K562 (cell line): ENCODE data around the gene DIAPH1. TPM values are rescaled to one million over a fixed set of nuclear protein-coding genes. Genes with fewer than 3 reads are reported as not detected.

Source experiments
- HLTF ChIP-seq: fragments of 450-650 bp; IDR thresholded peaks from 2 replicates; pipeline ENCODE4 v1.6.1; 2016
- LEF1 ChIP-seq: fragments of 450-650 bp; IDR thresholded peaks from 2 replicates; pipeline ENCODE4 v1.6.1; 2016; ENCODE audit warnings: mild to moderate bottlenecking
- TCF3 ChIP-seq: sonication (generic); formaldehyde crosslinking; IDR thresholded peaks from 2 replicates; pipeline ENCODE4 v1.4.0; 2020; ENCODE audit warnings: mild to moderate bottlenecking, missing genetic modification reagents
- TCF7 ChIP-seq: sonication (generic); IDR thresholded peaks from 2 replicates; pipeline ENCODE4 v1.6.1; 2016; ENCODE audit warnings: antibody characterized with exemption, borderline replicate concordance
- ZBTB8A ChIP-seq: fragments of 450-650 bp; IDR thresholded peaks from 2 replicates; pipeline ENCODE4 v1.6.1; 2018; ENCODE audit warnings: mild to moderate bottlenecking, moderate library complexity; ENCODE audit not compliant: partially characterized antibody
- ZNF584 ChIP-seq: fragments of 200-800 bp; sonication (Bioruptor generic); IDR thresholded peaks from 2 replicates; pipeline ENCODE4 v1.6.1; 2016; ENCODE audit warnings: low read depth, mild to moderate bottlenecking, missing genetic modification characterization, missing compliant biosample characterization
- polyA plus RNA-seq, 8 experiments: library from polyadenylated mRNA; depleted of rRNA in 4 of 8; stranded (reverse) in 5 of 8; unstranded in 3 of 8; fragments of >200 nt; fragmentation: Nextera tagmentation in 2 of 8; fragmentation: Illumina TruSeq in 1 of 8; extraction: Ambion mirVana in 2 of 8; extraction: Trizol in 1 of 8; gene quantifications; 2 replicates each; pipeline versions ENCODE4 v1.2.1 to v1.2.3, GENCODE V29; 2011 to 2014; ENCODE audit warnings: inconsistent platforms in 1 of 8, missing spikeins in 1 of 8
- total RNA-seq, 7 experiments: library from RNA; depleted of rRNA in 6 of 7; stranded (reverse); fragments of >200 nt in 6 of 7; fragmentation: Illumina TruSeq in 2 of 7; extraction: Trizol in 2 of 7; gene quantifications; 2 replicates each; pipeline versions ENCODE4 v1.2.1 to v1.2.3, GENCODE V29; 2011 to 2021; ENCODE audit warnings: low replicate concordance in 1 of 7
- TF ChIP-seq, protein P1 (sequence below): fragments of 450-650 bp; IDR thresholded peaks from 2 replicates; pipeline ENCODE4 v1.6.1; 2016; ENCODE audit warnings: borderline replicate concordance
- TF ChIP-seq, protein P2 (sequence below): fragments of 450-650 bp; IDR thresholded peaks from 2 replicates; pipeline ENCODE4 v1.6.1; 2016; ENCODE audit warnings: missing biosample characterization, missing genetic modification characterization
- TF ChIP-seq, protein P3 (sequence below): sonication (generic); formaldehyde crosslinking; IDR thresholded peaks from 2 replicates; pipeline ENCODE4 v1.8.0; 2023; ENCODE audit warnings: missing genetic modification reagents, mild to moderate bottlenecking, borderline replicate concordance
- TF ChIP-seq, protein P4 (sequence below): fragments of 200-800 bp; sonication (Bioruptor generic); IDR thresholded peaks from 2 replicates; pipeline ENCODE4 v1.6.1; 2017; ENCODE audit warnings: missing genetic modification characterization, missing compliant biosample characterization
- TF ChIP-seq, protein P5 (sequence below): fragments of 450-650 bp; formaldehyde crosslinking; IDR thresholded peaks from 2 replicates; pipeline ENCODE4 v1.4.0; 2020; ENCODE audit warnings: mild to moderate bottlenecking, moderate library complexity
- TF ChIP-seq, protein P6 (sequence below): fragments of 250-450 bp; sonication (Bioruptor Pico); IDR thresholded peaks from 2 replicates; pipeline ENCODE4 v1.4.0; 2020; ENCODE audit warnings: mild to moderate bottlenecking, moderate library complexity, borderline replicate concordance

DIAPH1 gene
- total and polyA plus RNA-seq, 9 of the 15 experiments (the other 6 are each of a cell fraction or from before 2014, with no cell fraction given), result 60.8 to 328 (median 97.8) TPM

DNA sequence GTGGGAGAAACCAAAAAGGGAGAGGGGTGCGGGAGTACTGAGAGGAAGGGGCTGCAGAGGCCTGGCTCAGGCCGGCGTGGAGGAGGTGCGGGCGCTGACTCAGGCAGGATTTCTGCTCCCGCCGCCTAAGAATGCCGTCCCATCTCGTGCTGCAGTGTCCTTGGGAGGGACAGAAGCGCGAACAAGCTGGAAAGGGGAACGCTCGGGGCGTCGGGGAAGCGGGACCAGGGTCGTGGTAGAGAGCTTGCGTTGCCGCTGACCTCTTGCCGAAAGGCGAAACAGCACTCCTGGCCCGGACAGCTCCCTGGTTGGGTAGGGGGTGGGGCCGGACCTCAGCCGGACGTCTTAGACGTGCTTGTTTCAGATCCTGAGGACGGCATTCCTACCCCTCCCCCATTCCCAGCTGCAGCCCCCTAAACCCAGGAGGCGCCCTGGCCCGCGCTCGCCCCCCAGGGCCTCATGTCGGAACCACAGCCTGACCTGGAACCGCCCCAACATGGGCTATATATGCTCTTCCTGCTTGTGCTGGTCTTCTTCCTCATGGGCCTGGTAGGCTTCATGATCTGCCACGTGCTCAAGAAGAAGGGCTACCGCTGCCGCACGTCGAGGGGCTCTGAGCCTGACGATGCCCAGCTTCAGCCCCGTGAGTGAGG is 19.1 kb upstream of the DIAPH1 start (continued):
- no peak for TF ChIP-seq TCF7
- TF ChIP-seq, protein P1, sequence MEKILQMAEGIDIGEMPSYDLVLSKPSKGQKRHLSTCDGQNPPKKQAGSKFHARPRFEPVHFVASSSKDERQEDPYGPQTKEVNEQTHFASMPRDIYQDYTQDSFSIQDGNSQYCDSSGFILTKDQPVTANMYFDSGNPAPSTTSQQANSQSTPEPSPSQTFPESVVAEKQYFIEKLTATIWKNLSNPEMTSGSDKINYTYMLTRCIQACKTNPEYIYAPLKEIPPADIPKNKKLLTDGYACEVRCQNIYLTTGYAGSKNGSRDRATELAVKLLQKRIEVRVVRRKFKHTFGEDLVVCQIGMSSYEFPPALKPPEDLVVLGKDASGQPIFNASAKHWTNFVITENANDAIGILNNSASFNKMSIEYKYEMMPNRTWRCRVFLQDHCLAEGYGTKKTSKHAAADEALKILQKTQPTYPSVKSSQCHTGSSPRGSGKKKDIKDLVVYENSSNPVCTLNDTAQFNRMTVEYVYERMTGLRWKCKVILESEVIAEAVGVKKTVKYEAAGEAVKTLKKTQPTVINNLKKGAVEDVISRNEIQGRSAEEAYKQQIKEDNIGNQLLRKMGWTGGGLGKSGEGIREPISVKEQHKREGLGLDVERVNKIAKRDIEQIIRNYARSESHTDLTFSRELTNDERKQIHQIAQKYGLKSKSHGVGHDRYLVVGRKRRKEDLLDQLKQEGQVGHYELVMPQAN, result peak; percentile 84
- TF ChIP-seq HLTF, result no peak
- TF ChIP-seq, protein P2, sequence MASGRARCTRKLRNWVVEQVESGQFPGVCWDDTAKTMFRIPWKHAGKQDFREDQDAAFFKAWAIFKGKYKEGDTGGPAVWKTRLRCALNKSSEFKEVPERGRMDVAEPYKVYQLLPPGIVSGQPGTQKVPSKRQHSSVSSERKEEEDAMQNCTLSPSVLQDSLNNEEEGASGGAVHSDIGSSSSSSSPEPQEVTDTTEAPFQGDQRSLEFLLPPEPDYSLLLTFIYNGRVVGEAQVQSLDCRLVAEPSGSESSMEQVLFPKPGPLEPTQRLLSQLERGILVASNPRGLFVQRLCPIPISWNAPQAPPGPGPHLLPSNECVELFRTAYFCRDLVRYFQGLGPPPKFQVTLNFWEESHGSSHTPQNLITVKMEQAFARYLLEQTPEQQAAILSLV (tag), result no peak
- no peak for TF ChIP-seq TCF3 (CRISPR knock-in tag)
- TF ChIP-seq, protein P3, sequence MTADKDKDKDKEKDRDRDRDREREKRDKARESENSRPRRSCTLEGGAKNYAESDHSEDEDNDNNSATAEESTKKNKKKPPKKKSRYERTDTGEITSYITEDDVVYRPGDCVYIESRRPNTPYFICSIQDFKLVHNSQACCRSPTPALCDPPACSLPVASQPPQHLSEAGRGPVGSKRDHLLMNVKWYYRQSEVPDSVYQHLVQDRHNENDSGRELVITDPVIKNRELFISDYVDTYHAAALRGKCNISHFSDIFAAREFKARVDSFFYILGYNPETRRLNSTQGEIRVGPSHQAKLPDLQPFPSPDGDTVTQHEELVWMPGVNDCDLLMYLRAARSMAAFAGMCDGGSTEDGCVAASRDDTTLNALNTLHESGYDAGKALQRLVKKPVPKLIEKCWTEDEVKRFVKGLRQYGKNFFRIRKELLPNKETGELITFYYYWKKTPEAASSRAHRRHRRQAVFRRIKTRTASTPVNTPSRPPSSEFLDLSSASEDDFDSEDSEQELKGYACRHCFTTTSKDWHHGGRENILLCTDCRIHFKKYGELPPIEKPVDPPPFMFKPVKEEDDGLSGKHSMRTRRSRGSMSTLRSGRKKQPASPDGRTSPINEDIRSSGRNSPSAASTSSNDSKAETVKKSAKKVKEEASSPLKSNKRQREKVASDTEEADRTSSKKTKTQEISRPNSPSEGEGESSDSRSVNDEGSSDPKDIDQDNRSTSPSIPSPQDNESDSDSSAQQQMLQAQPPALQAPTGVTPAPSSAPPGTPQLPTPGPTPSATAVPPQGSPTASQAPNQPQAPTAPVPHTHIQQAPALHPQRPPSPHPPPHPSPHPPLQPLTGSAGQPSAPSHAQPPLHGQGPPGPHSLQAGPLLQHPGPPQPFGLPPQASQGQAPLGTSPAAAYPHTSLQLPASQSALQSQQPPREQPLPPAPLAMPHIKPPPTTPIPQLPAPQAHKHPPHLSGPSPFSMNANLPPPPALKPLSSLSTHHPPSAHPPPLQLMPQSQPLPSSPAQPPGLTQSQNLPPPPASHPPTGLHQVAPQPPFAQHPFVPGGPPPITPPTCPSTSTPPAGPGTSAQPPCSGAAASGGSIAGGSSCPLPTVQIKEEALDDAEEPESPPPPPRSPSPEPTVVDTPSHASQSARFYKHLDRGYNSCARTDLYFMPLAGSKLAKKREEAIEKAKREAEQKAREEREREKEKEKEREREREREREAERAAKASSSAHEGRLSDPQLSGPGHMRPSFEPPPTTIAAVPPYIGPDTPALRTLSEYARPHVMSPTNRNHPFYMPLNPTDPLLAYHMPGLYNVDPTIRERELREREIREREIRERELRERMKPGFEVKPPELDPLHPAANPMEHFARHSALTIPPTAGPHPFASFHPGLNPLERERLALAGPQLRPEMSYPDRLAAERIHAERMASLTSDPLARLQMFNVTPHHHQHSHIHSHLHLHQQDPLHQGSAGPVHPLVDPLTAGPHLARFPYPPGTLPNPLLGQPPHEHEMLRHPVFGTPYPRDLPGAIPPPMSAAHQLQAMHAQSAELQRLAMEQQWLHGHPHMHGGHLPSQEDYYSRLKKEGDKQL (CRISPR knock-in tag), result no peak
- 0 out of 2 replicates have a peak, but pooled peaks have one; percentile 27 for TF ChIP-seq LEF1
- TF ChIP-seq, protein P4, sequence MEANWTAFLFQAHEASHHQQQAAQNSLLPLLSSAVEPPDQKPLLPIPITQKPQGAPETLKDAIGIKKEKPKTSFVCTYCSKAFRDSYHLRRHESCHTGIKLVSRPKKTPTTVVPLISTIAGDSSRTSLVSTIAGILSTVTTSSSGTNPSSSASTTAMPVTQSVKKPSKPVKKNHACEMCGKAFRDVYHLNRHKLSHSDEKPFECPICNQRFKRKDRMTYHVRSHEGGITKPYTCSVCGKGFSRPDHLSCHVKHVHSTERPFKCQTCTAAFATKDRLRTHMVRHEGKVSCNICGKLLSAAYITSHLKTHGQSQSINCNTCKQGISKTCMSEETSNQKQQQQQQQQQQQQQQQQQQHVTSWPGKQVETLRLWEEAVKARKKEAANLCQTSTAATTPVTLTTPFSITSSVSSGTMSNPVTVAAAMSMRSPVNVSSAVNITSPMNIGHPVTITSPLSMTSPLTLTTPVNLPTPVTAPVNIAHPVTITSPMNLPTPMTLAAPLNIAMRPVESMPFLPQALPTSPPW, result peak; percentile 37
- TF ChIP-seq, protein P5, sequence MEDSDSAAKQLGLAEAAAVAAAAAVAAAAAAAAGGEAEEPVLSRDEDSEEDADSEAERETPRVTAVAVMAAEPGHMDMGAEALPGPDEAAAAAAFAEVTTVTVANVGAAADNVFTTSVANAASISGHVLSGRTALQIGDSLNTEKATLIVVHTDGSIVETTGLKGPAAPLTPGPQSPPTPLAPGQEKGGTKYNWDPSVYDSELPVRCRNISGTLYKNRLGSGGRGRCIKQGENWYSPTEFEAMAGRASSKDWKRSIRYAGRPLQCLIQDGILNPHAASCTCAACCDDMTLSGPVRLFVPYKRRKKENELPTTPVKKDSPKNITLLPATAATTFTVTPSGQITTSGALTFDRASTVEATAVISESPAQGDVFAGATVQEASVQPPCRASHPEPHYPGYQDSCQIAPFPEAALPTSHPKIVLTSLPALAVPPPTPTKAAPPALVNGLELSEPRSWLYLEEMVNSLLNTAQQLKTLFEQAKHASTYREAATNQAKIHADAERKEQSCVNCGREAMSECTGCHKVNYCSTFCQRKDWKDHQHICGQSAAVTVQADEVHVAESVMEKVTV (CRISPR knock-in tag), result no peak
- TF ChIP-seq ZNF584 (CRISPR knock-in tag), result no peak
- TF ChIP-seq, protein P6, sequence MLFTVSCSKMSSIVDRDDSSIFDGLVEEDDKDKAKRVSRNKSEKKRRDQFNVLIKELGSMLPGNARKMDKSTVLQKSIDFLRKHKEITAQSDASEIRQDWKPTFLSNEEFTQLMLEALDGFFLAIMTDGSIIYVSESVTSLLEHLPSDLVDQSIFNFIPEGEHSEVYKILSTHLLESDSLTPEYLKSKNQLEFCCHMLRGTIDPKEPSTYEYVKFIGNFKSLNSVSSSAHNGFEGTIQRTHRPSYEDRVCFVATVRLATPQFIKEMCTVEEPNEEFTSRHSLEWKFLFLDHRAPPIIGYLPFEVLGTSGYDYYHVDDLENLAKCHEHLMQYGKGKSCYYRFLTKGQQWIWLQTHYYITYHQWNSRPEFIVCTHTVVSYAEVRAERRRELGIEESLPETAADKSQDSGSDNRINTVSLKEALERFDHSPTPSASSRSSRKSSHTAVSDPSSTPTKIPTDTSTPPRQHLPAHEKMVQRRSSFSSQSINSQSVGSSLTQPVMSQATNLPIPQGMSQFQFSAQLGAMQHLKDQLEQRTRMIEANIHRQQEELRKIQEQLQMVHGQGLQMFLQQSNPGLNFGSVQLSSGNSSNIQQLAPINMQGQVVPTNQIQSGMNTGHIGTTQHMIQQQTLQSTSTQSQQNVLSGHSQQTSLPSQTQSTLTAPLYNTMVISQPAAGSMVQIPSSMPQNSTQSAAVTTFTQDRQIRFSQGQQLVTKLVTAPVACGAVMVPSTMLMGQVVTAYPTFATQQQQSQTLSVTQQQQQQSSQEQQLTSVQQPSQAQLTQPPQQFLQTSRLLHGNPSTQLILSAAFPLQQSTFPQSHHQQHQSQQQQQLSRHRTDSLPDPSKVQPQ, result no peak
- no peak for TF ChIP-seq ZBTB8A
